T-helper 1 cell treated with Interleukin-12 subunit alpha and Interleukin-12 subunit beta and Interleukin-4 antibody, amounts not matched to agents 30 μg/mL and 1 μg/mL, for 36 hours (primary cell): ENCODE results near the gene FES.
A peak's percentile ranks its signal among the peaks of the same experiment; 100 is the strongest.

ENCODE experiments used
- H3K27ac Mint-ChIP-seq: one replicate; pipeline ENCODE4 v1.8.0; 2021; ENCODE audit warnings: mild to moderate bottlenecking, mixed read lengths
- H3K27me3 Mint-ChIP-seq: one replicate; pipeline ENCODE4 v1.8.0; 2021; ENCODE audit warnings: low read depth, mixed read lengths
- H3K36me3 Mint-ChIP-seq: one replicate; pipeline ENCODE4 v1.8.0; 2021; ENCODE audit warnings: low read depth, mixed read lengths
- H3K4me1 Mint-ChIP-seq: one replicate; pipeline ENCODE4 v1.8.0; 2021; ENCODE audit warnings: low read depth, mixed read lengths
- H3K4me3 Mint-ChIP-seq: one replicate; pipeline ENCODE4 v1.8.0; 2021; ENCODE audit warnings: mild to moderate bottlenecking, moderate library complexity, mixed read lengths
- H3K9me3 Mint-ChIP-seq: one replicate; pipeline ENCODE4 v1.8.0; 2021; ENCODE audit warnings: mixed read lengths

FES gene

GRCh38 chr15:90851940-90852339, 32.4 kb upstream of the FES start:
- no peaks in the 10 kb centered on the region for H3K27me3 Mint-ChIP-seq
- peak overlapping the region; percentile 96 for H3K27ac Mint-ChIP-seq
- H3K9me3 Mint-ChIP-seq = peaks cover 5% of the 10 kb centered on the region
- peaks cover 73% of the 10 kb centered on the region for H3K4me1 Mint-ChIP-seq
- H3K36me3 Mint-ChIP-seq = peaks cover 39% of the 10 kb centered on the region
- peak overlapping the region; percentile 75 for H3K4me3 Mint-ChIP-seq

DNA sequence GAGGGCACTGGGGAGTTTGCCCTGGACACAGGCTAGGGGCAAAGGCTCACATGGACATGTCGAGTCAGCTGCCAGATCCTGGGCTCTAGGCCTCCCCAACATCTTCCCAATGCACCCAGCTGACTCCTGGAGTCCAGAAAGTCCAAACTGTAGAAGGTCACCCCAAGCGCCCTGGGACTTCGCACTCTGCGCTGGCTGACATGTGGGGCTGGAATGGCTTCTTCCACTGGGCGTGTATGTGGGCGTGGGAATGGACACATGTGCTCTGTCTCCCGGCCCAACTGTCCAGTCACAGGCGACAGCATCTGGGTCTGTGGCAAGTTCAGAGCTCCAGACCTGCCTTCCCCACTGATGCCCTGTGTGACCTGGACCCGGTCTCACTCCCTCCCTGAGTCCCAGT, 29.2 kb upstream of the FES start:
- H3K9me3 Mint-ChIP-seq = peaks cover 5% of the 10 kb centered on the region
- H3K36me3 Mint-ChIP-seq = peaks cover 34% of the 10 kb centered on the region
- H3K4me3 Mint-ChIP-seq = no peak overlapping the region
- peak overlapping the region; percentile 92 for H3K27ac Mint-ChIP-seq
- H3K4me1 Mint-ChIP-seq = peaks cover 83% of the 10 kb centered on the region
- H3K27me3 Mint-ChIP-seq = no peaks in the 10 kb centered on the region

- Mint-ChIP-seq H3K36me3 (peaks cover 24% of the 10 kb centered on the region), H3K27ac (peak overlapping the region; percentile 92), H3K27me3 (no peaks in the 10 kb centered on the region), H3K4me3 (peak overlapping the region; percentile 32), H3K9me3 (no peaks in the 10 kb centered on the region), H3K4me1 (peaks cover 68% of the 10 kb centered on the region)
Measured at GRCh38 chr15:90857337-90857736, 27.0 kb upstream of the FES start.

GRCh38 chr15:90857883-90858443, 26.3 kb upstream of the FES start:
- Mint-ChIP-seq H3K4me1 (peaks cover 68% of the 10 kb centered on the region), H3K36me3 (peaks cover 22% of the 10 kb centered on the region), H3K27ac (peak overlapping the region; percentile 92), H3K4me3 (peak overlapping the region; percentile 61), H3K27me3 (no peaks in the 10 kb centered on the region), H3K9me3 (no peaks in the 10 kb centered on the region)

- Mint-ChIP-seq H3K36me3 (peaks cover 15% of the 10 kb centered on the region), H3K27ac (peak overlapping the region; percentile 90), H3K9me3 (no peaks in the 10 kb centered on the region), H3K4me1 (peaks cover 65% of the 10 kb centered on the region), H3K4me3 (peak overlapping the region; percentile 65), H3K27me3 (no peaks in the 10 kb centered on the region)
Measured at GRCh38 chr15:90859234-90860131, 24.8 kb upstream of the FES start.

GRCh38 chr15:90860450-90860849, 23.9 kb upstream of the FES start:
- Mint-ChIP-seq H3K27ac (peak overlapping the region; percentile 65), H3K27me3 (no peaks in the 10 kb centered on the region), H3K9me3 (no peaks in the 10 kb centered on the region), H3K36me3 (peaks cover 11% of the 10 kb centered on the region), H3K4me1 (peaks cover 55% of the 10 kb centered on the region), H3K4me3 (no peak overlapping the region)

- Mint-ChIP-seq H3K27ac (no peak overlapping the region), H3K36me3 (peaks cover 15% of the 10 kb centered on the region), H3K4me3 (no peak overlapping the region)
Measured at GRCh38 chr15:90860942-90861675, 23.2 kb upstream of the FES start.

GRCh38 chr15:90862487-90862886, 21.8 kb upstream of the FES start:
- H3K9me3 Mint-ChIP-seq = no peaks in the 10 kb centered on the region
- H3K27me3 Mint-ChIP-seq = no peaks in the 10 kb centered on the region
- H3K4me1 Mint-ChIP-seq = peaks cover 54% of the 10 kb centered on the region
- peak overlapping the region; percentile 4 for H3K27ac Mint-ChIP-seq
- peaks cover 23% of the 10 kb centered on the region for H3K36me3 Mint-ChIP-seq
- H3K4me3 Mint-ChIP-seq = no peak overlapping the region

More at GRCh38 chr15:90860942-90861675, 23.2 kb upstream of the FES start:
- Mint-ChIP-seq H3K4me1 (peaks cover 53% of the 10 kb centered on the region), H3K9me3 (no peaks in the 10 kb centered on the region), H3K27me3 (no peaks in the 10 kb centered on the region)

- H3K27me3 Mint-ChIP-seq = no peaks in the 10 kb centered on the region
- H3K4me3 Mint-ChIP-seq = no peak overlapping the region
- peaks cover 22% of the 10 kb centered on the region for H3K36me3 Mint-ChIP-seq
- H3K4me1 Mint-ChIP-seq = peaks cover 53% of the 10 kb centered on the region
- H3K27ac Mint-ChIP-seq = peak overlapping the region; percentile 79
- no peaks in the 10 kb centered on the region for H3K9me3 Mint-ChIP-seq
Measured at GRCh38 chr15:90862964-90863778, 21.1 kb upstream of the FES start.

- Mint-ChIP-seq H3K27me3 (no peaks in the 10 kb centered on the region), H3K4me3 (no peak overlapping the region), H3K4me1 (peaks cover 61% of the 10 kb centered on the region), H3K36me3 (peaks cover 23% of the 10 kb centered on the region), H3K27ac (peak overlapping the region; percentile 79), H3K9me3 (no peaks in the 10 kb centered on the region)
Measured at GRCh38 chr15:90863987-90864386, 20.3 kb upstream of the FES start.

DNA sequence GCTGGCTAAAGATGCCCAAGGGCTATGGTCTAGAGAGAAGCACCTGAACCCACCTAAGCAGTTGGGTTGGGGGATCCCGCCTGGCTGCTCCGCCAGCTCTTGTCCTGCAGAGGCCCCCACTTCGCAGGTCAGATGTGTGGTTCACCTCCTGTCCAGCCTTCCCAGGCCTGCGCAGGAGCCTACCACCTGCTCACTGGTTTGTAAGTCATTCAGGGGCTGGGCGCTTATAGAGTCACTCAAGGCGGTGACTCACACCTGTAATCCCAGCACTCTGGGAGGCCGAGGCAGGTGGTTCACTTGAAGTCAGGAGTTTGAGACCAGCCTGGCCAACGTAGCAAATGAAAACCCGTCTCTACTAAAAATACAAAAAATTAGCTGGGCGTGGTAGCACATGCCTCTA, 19.8 kb upstream of the FES start:
- Mint-ChIP-seq H3K4me3 (no peak overlapping the region), H3K9me3 (no peaks in the 10 kb centered on the region), H3K36me3 (peaks cover 21% of the 10 kb centered on the region), H3K4me1 (peaks cover 62% of the 10 kb centered on the region), H3K27me3 (no peaks in the 10 kb centered on the region), H3K27ac (no peak overlapping the region)

DNA sequence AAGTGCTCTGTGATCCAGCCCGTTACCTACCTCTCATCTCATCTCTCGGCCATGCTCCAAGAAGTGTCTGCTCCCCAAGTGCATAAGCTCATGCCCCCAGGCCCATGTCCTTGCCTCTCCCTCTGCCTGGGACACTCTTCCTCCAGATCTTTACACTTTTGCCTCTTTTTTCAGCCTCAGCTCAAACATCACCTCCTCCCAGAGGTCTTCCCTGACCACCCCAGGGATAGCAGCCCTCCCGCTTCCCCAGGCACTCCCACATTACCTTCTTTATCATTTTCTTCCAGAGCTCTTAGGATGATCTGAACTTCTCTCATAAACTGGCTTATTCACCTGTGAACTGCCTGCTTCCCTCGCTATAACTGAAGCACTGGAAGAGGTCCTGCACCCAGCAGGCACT, 18.6 kb upstream of the FES start:
- no peak overlapping the region for H3K4me3 Mint-ChIP-seq

GRCh38 chr15:90866161-90866715, 18.1 kb upstream of the FES start:
- Mint-ChIP-seq H3K36me3 (peaks cover 31% of the 10 kb centered on the region), H3K27ac (peak overlapping the region; percentile 72), H3K9me3 (no peaks in the 10 kb centered on the region), H3K4me1 (peaks cover 70% of the 10 kb centered on the region), H3K4me3 (no peak overlapping the region), H3K27me3 (no peaks in the 10 kb centered on the region)

More for the DNA sequence above, 18.6 kb upstream of the FES start:
- no peaks in the 10 kb centered on the region for H3K27me3 Mint-ChIP-seq
- peak overlapping the region; percentile 32 for H3K27ac Mint-ChIP-seq
- H3K36me3 Mint-ChIP-seq = peaks cover 28% of the 10 kb centered on the region
- no peaks in the 10 kb centered on the region for H3K9me3 Mint-ChIP-seq
- peaks cover 70% of the 10 kb centered on the region for H3K4me1 Mint-ChIP-seq

DNA sequence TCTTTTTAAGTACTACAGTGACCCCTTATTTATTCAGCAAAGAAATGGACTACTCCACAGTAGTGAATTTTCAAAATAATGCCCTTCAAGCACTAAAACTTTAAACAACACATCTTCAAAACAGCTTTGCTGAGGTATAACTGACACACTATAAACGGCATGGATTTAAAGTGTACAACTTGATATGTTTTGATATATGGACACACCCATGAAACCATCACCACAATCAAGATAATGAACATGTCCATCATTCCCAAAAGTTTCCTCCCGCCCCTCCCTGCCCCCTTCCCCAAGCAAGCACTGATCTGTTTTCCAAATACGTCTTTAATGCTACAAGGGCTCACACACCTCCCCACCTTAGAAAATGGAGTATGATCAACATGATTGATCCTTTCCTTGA, 17.5 kb upstream of the FES start:
- Mint-ChIP-seq H3K27me3 (no peaks in the 10 kb centered on the region), H3K36me3 (peaks cover 31% of the 10 kb centered on the region), H3K9me3 (no peaks in the 10 kb centered on the region), H3K27ac (peak overlapping the region; percentile 72), H3K4me1 (peaks cover 67% of the 10 kb centered on the region), H3K4me3 (no peak overlapping the region)
